IMR-90 (cell line): ENCODE measurements around the gene AFMID. TPM values are rescaled to one million over a fixed set of nuclear protein-coding genes. Genes with fewer than 3 reads are reported as not detected.

ENCODE experiments used
- ATAC-seq: fragments of 200-7000 bp; cut with Tn5 transposase; 2 replicates; pipeline ENCODE4 v1.9.1; 2020; ENCODE audit warnings: low read depth, mild to moderate bottlenecking, moderate library complexity
- BruUV-seq: library from RNA; stranded (reverse); fragments of 400-500 nt; replicated peaks from 2 replicates; lab custom pipeline; 2021; lab: Mats Ljungman, UMichigan
- CTCF ChIA-PET: fragments of 300-600 bp; formaldehyde crosslinking; extraction: SDS; loops from one replicate; lab custom pipeline; 2021; ENCODE audit warnings: antibody characterized with exemption; lab: Yijun Ruan, JAX
- POLR2A ChIA-PET: fragments of 300-600 bp; sonication (Branson Sonifier 250); formaldehyde crosslinking; loops from one replicate; lab custom pipeline; 2022; ENCODE audit warnings: antibody characterized with exemption; ENCODE audit not compliant: unreplicated experiment; lab: Charles Lee
- DNase-seq: peaks from one replicate; pipeline ENCODE4 v3.0.0; 2013
- H2AFZ ChIP-seq: replicated peaks from 2 replicates; pipeline ENCODE3; 2013; ENCODE audit warnings: low read length, mild to moderate bottlenecking; ENCODE audit not compliant: poor library complexity
- H2AK5ac ChIP-seq: 2 replicates; pipeline ENCODE4 v1.6.1; 2013; ENCODE audit warnings: low read depth, low read length, inconsistent platforms
- H2AK9ac ChIP-seq: replicated peaks from 2 replicates; pipeline ENCODE3; 2013; ENCODE audit warnings: mild to moderate bottlenecking, low read depth, low read length, moderate library complexity; ENCODE audit not compliant: poor library complexity
- H2BK120ac ChIP-seq: 2 replicates; pipeline ENCODE4 v1.6.1; 2013; ENCODE audit warnings: low read depth, low read length, inconsistent platforms
- H2BK15ac ChIP-seq: 3 replicates; pipeline ENCODE4 v1.6.1; 2013; ENCODE audit warnings: low read depth, low read length, inconsistent platforms
- H2BK20ac ChIP-seq: 2 replicates; pipeline ENCODE4 v1.6.1; 2013; ENCODE audit warnings: low read depth, mild to moderate bottlenecking, inconsistent platforms, low read length, moderate library complexity
- H2BK5ac ChIP-seq: 2 replicates; pipeline ENCODE4 v1.6.1; 2013; ENCODE audit warnings: mild to moderate bottlenecking, low read depth, low read length, inconsistent platforms; ENCODE audit not compliant: poor library complexity, severe bottlenecking
- H3K14ac ChIP-seq: replicated peaks from 2 replicates; pipeline ENCODE4 v1.6.1; 2013; ENCODE audit warnings: low read depth, low read length, inconsistent platforms
- H3K18ac ChIP-seq: 2 replicates; pipeline ENCODE4 v1.6.1; 2013; ENCODE audit warnings: low read depth, low read length, control low read depth
- H3K23ac ChIP-seq: 2 replicates; pipeline ENCODE4 v1.6.1; 2013; ENCODE audit warnings: low read depth, low read length, inconsistent platforms
- H3K27ac ChIP-seq: 2 replicates; pipeline ENCODE4 v1.5.1; 2013; ENCODE audit warnings: mild to moderate bottlenecking, control low read depth, low read length; ENCODE audit not compliant: insufficient read depth
- H3K27me3 ChIP-seq: 2 replicates; pipeline ENCODE4 v1.6.1; 2013; ENCODE audit warnings: low read length; ENCODE audit not compliant: control insufficient read depth, insufficient read depth
- H3K36me3 ChIP-seq: 2 replicates; pipeline ENCODE4 v1.6.1; 2013; ENCODE audit warnings: low read length, mixed read lengths; ENCODE audit not compliant: control insufficient read depth, insufficient read depth
- H3K4ac ChIP-seq: 2 replicates; pipeline ENCODE4 v1.6.1; 2013; ENCODE audit warnings: low read depth, low read length, inconsistent platforms
- H3K4me1 ChIP-seq: 2 replicates; pipeline ENCODE4 v1.6.1; 2013; ENCODE audit warnings: low read length, mixed read lengths; ENCODE audit not compliant: control insufficient read depth, insufficient read depth
- H3K4me2 ChIP-seq: 2 replicates; pipeline ENCODE4 v1.6.1; 2013; ENCODE audit warnings: low read depth, mild to moderate bottlenecking, control low read depth, low read length, moderate library complexity
- H3K4me3 ChIP-seq: 2 replicates; pipeline ENCODE4 v1.5.1; 2013; ENCODE audit warnings: low read depth, mild to moderate bottlenecking, control low read depth, low read length, moderate library complexity; ENCODE audit not compliant: insufficient read depth
- H3K56ac ChIP-seq: 2 replicates; pipeline ENCODE4 v1.6.1; 2013; ENCODE audit warnings: low read length, inconsistent platforms; ENCODE audit not compliant: insufficient read depth; ENCODE audit errors: extremely low read depth
- H3K79me1 ChIP-seq, 2 experiments: 2 replicates each; pipeline ENCODE4 v1.6.1; 2013; ENCODE audit warnings: low read length in 2 of 2, inconsistent platforms in 1 of 2, low read depth in 1 of 2
- H3K9ac ChIP-seq: 2 replicates; pipeline ENCODE4 v1.6.1; 2013; ENCODE audit warnings: low read depth, low read length, control low read depth
- H3K9me1 ChIP-seq: 2 replicates; pipeline ENCODE4 v1.6.1; 2013; ENCODE audit warnings: low read length, inconsistent platforms; ENCODE audit not compliant: insufficient read depth
- H3K9me3 ChIP-seq: 2 replicates; pipeline ENCODE4 v1.6.1; 2013; ENCODE audit warnings: low read length; ENCODE audit not compliant: control insufficient read depth, insufficient read depth
- H4K20me1 ChIP-seq: 2 replicates; pipeline ENCODE4 v1.6.1; 2013; ENCODE audit warnings: low read length, inconsistent platforms; ENCODE audit not compliant: insufficient read depth
- H4K5ac ChIP-seq: 2 replicates; pipeline ENCODE4 v1.6.1; 2013; ENCODE audit warnings: mild to moderate bottlenecking, low read depth, low read length, control low read depth
- H4K8ac ChIP-seq, 2 experiments: 2 replicates each; pipeline ENCODE4 v1.6.1; 2013; ENCODE audit warnings: low read depth in 2 of 2, low read length in 2 of 2, control low read depth in 1 of 2, inconsistent platforms in 1 of 2
- H4K91ac ChIP-seq: 2 replicates; pipeline ENCODE4 v1.6.1; 2013; ENCODE audit warnings: low read depth, low read length, inconsistent platforms; ENCODE audit not compliant: insufficient read depth
- BHLHE40 ChIP-seq: fragments of 150-350 bp; IDR thresholded peaks from 2 replicates; pipeline ENCODE4 v1.6.1; 2016; ENCODE audit warnings: mild to moderate bottlenecking, low read depth, low read length
- FOS ChIP-seq: fragments of 150-350 bp; IDR thresholded peaks from 2 replicates; pipeline ENCODE4 v1.6.1; 2016; ENCODE audit warnings: low read depth, low read length
- MAFK ChIP-seq: IDR thresholded peaks from 2 replicates; pipeline ENCODE4 v1.6.1; 2012; ENCODE audit warnings: low read depth, low read length, improper control_type of control experiment
- NFE2L2 ChIP-seq: fragments of 150-350 bp; IDR thresholded peaks from 2 replicates; pipeline ENCODE4 v1.6.1; 2016; ENCODE audit warnings: low read depth, mild to moderate bottlenecking, low read length
- RFX5 ChIP-seq: IDR thresholded peaks from 2 replicates; pipeline ENCODE4 v1.8.0; 2012; ENCODE audit warnings: low read depth, mild to moderate bottlenecking, low read length, moderate library complexity
- WGBS, 2 experiments: methylation state at CpG; one replicate each; pipeline versions ENCODE4 v1.1.5 to v1.1.7; 2013; ENCODE audit warnings: missing lambda C conversion rate in 2 of 2; ENCODE audit not compliant: insufficient read length in 1 of 2; ENCODE audit errors: extremely low coverage in 2 of 2; 5-methylcytosine and 5-hydroxymethylcytosine counted together
- dilution Hi-C: fragments of 300-500 bp; cut with HindIII; formaldehyde crosslinking; loops from one replicate; pipeline ENCODE4 v1.14.3; 2018; ENCODE audit warnings: low sequenced_read_pairs; ENCODE audit not compliant: unreplicated experiment
- in situ Hi-C: fragments of 300-500 bp; cut with MboI; formaldehyde crosslinking; loops from 3 replicates; pipeline ENCODE4 v1.14.3; 2019; ENCODE audit warnings: low sequenced_read_pairs, inconsistent platforms, mixed read lengths
- intact Hi-C: fragments of 100-400 bp; cut with micrococcal nuclease; formaldehyde crosslinking; loops from 2 replicates; pipeline ENCODE4 v1.10.0; 2022
- polyA plus RNA-seq, 3 experiments: library from polyadenylated mRNA; depleted of rRNA; stranded (reverse); fragments of >200 nt; gene quantifications; 2 replicates each; pipeline ENCODE4 v1.2.3, GENCODE V29; 2012; ENCODE audit warnings: low replicate concordance in 1 of 3
- total RNA-seq: library from RNA; depleted of rRNA; stranded (reverse); fragments of >200 nt; gene quantifications from 2 replicates; pipeline ENCODE4 v1.2.3, GENCODE V29; 2012

AFMID gene
- total and polyA plus RNA-seq, 2 of the 4 experiments (the other 2 are of a cell fraction), result 41.0 to 65.1 TPM

GRCh38 chr17:78144736-78145641 lies 42.2 kb upstream of the AFMID start (continued):
- no peak for TF ChIP-seq FOS
- TF ChIP-seq BHLHE40, result no peak

GRCh38 chr17:78146471-78146869 lies 40.7 kb upstream of the AFMID start:
- no peak overlapping the region for H3K4me3 ChIP-seq
- H3K23ac ChIP-seq, result no peak overlapping the region

More at GRCh38 chr17:78146471-78146869, 40.7 kb upstream of the AFMID start:
- H3K9me3 ChIP-seq, result no peaks in the 10 kb centered on the region
- no peaks in the 10 kb centered on the region for H3K79me1 ChIP-seq
- BruUV-seq, result no TSS peak
- no CpG with 5 or more reads among the region's 7 CpGs for WGBS, 2 experiments
- DNase-seq (no peak), ATAC-seq (no peak)
- no peak overlapping the region for H2AK5ac ChIP-seq
- H2AFZ ChIP-seq, result no peak overlapping the region
- dilution Hi-C loops, result no loop called here
- no peaks in the 10 kb centered on the region for H3K36me3 ChIP-seq
- H4K20me1 ChIP-seq, result no peaks in the 10 kb centered on the region
- H4K8ac ChIP-seq, result no peak overlapping the region
- no peak overlapping the region for H2BK20ac ChIP-seq
- H3K4ac ChIP-seq, result no peak overlapping the region
- H4K5ac ChIP-seq, result no peak overlapping the region
- H3K4me1 ChIP-seq, result peaks cover 3% of the 10 kb centered on the region; the same call in 1 of the 2 replicates
- H3K27me3 ChIP-seq, result no peaks in the 10 kb centered on the region; the same call in 1 of the 2 replicates
- no peak overlapping the region for H3K18ac ChIP-seq
- no peak overlapping the region for H3K56ac ChIP-seq
- H2BK120ac ChIP-seq, result no peak overlapping the region
- no peak overlapping the region for H3K27ac ChIP-seq
- H3K14ac ChIP-seq, result no peak overlapping the region
- no peak overlapping the region for H4K91ac ChIP-seq
- in situ Hi-C loops, result no loop called here
- H2AK9ac ChIP-seq, result no peak overlapping the region
- no peak overlapping the region for H3K4me2 ChIP-seq
- no peak overlapping the region for H3K9ac ChIP-seq
- intact Hi-C loops, result no loop called here
- H2BK15ac ChIP-seq, result no peak overlapping the region
- TF ChIP-seq MAFK (no peak), RFX5 (no peak), NFE2L2 (no peak)
- H2BK5ac ChIP-seq, result no peak overlapping the region
- CTCF ChIA-PET, result no interaction called here
- no peaks in the 10 kb centered on the region for H3K9me1 ChIP-seq
- POLR2A ChIA-PET, result no interaction called here
